ENCODE measurements around the gene ZNF563.

The ZNF563 gene

DNA sequence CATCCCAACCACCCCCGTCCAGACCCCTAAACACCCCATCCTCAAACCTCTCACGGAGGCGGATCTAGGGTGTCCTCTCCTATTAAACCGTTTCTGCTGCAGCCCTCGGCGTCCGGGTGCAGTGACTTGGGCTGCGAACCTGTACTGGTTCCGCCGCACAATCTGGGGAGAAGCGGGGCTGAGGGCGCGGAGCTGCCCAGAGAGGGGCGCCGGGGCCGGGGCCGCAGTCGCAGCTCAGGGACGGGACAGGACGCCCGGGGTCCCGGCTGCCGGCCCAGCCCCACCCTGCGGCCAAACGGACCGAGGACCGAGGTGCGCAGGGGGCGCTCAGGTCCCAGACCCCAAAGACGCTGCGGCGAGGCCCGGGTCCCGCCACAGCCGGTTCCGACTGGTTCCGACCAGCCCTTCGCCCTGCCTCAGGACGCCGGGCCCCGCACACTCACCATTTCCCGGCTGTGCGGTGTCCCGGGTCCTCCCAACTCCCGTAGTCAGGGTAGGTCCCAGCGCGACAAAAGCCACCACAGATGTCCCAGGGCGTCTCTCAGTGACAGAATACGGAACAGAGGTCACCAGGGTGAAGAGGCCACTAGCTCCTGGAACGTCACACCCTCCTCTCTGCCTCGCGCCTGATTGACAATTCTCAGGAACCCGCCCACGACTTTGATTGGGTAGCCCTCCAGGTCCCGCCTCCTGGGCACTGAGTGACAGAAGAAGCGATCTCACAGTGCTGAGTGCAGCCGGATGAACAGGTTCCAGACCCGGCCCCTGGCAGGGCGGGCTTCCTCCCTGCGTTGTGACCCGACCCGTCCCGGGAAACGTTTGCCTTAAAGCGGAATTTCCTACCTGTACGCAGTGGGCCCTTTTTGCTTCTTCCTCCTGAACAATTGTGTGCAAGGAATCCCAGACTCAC lies 38.9 kb downstream of the ZNF563 start, which contains the start of gene ZNF44:
ZNF44 (minus strand) TSS at position 635 of the 910 bp plus-strand sequence; CDS start at position 446, 189 bp downstream.
- DNase-seq, result peak; percentile 93

- DNase-seq, result peak; percentile 45
Measured at GRCh38 chr19:12293777-12294248, 39.6 kb downstream of the ZNF563 start.

DNA sequence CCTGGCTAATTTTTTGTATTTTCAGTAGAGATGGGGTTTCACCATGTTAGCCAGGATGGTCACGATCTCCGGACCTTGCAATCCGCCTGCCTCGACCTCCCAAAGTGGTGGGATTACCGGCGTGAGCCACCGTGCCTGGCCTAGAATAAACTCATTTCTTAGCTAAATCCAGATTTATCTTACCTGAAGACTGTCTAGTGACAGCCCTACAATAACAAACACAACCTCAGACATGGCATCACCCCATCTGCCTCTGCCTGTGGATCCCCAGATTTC lies 43.7 kb downstream of the ZNF563 start:
- no peak for DNase-seq

DNA sequence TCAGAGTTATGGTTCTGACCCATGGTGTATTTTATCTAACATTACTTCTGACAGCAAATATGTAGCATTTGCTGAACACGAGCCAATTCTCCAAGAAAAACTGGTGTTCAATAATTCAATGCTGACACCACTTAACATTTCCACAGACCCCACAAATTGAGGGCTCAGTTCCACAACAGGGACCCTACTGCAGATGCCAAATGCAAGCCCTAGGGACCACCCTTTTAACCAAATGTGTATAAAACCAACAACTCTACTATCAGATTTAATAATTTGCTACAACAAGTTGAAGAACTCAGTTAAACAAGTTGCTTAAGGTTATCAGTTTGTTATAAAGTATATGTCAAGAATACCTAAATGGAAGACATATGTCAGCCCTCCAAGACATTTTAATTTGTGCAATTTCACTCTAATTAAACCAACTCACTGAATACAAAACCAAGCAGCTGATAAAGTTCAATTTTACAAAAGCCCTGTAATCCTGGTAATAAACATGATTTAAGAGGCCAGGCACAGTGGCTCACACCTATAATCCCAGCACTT lies 45.4 kb downstream of the ZNF563 start:
- no peak for DNase-seq

DNA sequence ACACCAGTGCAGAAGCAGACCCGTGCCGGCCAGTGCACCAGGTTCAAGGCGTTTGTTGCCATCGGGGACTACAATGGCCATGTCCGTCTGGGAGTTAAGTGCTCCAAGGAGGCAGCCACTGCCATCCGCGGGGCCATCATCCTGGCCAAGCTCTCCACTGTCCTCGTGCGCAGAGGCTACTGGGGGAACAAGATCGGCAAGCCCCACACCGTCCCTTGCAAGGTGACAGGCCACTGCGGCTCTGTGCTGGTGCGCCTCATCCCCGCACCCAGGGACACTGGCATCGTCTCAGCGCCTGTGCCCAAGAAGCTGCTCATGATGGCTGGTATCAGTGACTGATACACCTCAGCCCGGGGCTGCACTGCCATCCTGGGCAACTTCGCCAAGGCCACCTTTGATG lies 48.8 kb downstream of the ZNF563 start:
- DNase-seq, result no peak

GRCh38 chr19:12284226-12284625 lies 49.2 kb downstream of the ZNF563 start:
- no peak for DNase-seq

DNA sequence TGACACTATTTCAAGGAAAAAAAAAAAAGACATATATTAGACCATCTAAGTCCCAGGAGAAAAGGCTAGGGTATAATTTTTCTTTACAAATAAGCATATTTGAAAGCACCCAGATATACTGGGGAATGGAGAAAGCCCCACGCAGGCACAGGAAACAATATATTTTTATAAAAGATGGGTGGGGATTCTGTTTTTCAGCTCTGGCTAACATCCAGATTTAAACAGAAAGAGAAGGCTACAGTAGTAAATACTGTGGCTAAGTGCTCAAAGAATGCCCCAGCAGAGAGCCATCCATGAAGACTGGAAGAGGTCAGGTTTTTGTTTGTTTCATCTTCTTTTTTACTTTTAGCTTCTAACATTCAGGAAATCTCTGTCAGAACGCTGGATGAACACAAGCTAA lies 54.7 kb downstream of the ZNF563 start:
- no peak for DNase-seq

DNA sequence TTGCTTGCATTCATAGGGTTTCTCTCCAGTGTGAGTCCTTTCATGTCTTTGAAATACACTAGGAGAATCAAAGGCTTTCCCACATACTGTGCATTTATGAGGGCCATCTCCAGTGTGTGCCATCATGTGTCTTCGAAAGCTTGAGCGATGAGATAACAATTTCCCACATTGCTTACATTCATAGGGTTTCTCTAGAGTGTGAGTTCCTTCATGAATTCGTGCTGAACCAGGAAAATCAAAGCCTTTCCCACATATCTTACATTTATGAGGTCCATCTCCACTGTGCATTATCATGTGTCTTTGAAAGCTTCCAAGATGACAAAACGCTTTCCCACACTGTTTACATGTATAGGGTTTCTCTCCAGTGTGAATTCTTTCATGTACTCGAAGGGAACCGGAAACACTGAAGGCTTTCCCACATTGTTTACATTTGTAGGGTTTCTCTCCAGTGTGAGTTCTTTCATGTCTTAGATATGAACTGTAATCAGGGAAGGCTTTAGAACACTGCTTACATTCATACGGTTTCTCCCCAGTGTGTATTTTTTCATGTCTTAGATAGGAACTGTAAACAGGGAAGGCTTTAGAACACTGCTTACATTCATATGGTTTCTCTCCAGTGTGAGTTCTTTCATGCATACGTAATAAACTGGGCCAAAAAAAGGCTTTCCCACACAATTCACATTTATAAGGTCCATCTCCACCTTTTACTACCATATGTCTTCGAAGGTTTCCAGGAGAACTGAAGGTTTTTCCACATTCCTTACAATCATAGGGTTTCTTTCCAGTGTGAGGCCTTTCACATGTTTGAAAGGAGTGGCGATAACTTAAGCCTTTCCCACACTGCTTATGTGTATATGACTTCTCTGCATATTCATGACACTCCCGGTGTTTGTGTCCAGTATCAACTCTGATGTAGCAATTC lies 60.2 kb downstream of the ZNF563 start:
- no peak for DNase-seq

DNA sequence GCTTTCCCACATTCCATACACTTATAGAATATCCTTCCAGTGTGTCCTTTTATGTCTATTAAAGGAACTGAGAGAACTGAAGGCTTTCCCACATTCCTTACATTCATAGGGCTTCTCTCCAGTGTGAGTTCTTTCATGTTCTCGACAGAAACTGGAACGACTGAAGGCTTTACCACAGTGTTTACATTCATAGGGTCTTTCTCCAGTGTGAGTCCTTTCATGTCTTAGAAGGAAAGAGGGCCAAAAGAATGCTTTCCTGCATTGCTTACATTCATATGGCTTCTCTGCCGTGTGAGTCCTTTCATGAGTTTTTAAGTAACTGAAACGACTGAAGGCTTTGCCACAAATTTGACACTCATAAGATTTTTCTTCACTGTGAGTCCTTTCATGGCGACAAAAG lies 61.0 kb downstream of the ZNF563 start:
- no peak for DNase-seq

DNA sequence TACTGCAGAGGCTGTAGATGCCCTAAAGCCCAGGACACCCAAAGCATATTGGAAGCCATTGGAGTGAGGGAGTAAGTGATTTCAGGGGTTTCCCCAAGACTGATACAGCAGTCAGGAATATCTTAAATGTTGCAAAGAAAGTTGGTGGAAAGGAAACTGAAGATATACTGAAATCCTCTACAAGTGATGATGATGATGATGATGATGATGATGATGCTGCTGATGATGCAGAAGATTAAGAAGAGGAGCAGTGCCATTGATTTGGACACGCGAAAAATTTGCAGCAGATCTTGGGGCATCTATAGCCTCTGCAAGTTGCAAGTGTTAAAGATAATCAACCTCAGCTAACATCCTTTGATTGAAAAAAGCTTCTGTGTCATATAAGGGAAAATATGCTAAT lies 62.6 kb downstream of the ZNF563 start:
- DNase-seq, result no peak
